Smooth muscle cell (in vitro differentiated cells): Measurements from ENCODE around the gene KRT81. TPM values are rescaled to one million over a fixed set of nuclear protein-coding genes. Genes with fewer than 3 reads are reported as not detected.

ENCODE experiments used
- DNase-seq: peaks from one replicate; lab custom pipeline; 2025; ENCODE audit not compliant: unreplicated experiment; lab: John Stamatoyannopoulos, UW
- H2AFZ ChIP-seq: fragments of 200-600 bp; sonication (generic); 2 replicates; pipeline ENCODE4 v1.6.0; 2016; ENCODE audit warnings: antibody characterized with exemption, low read depth, mild to moderate bottlenecking
- H3F3A ChIP-seq: fragments of 200-600 bp; sonication (generic); 2 replicates; pipeline ENCODE4 v1.6.0; 2017; ENCODE audit warnings: antibody characterized with exemption, low read depth
- H3K27ac ChIP-seq: fragments of 200-600 bp; sonication (generic); 2 replicates; pipeline ENCODE4 v1.5.1; 2016; ENCODE audit warnings: low read depth, mild to moderate bottlenecking
- H3K27me3 ChIP-seq: fragments of 200-600 bp; sonication (generic); 2 replicates; pipeline ENCODE4 v1.6.1; 2016; ENCODE audit warnings: low read depth, mild to moderate bottlenecking
- H3K36me3 ChIP-seq: fragments of 200-600 bp; sonication (generic); 2 replicates; pipeline ENCODE4 v1.5.1; 2016; ENCODE audit warnings: low read depth
- H3K4me1 ChIP-seq: fragments of 200-600 bp; sonication (generic); 2 replicates; pipeline ENCODE4 v1.5.1; 2016; ENCODE audit warnings: low read depth
- H3K4me2 ChIP-seq: fragments of 200-600 bp; sonication (generic); 2 replicates; pipeline ENCODE4 v1.6.0; 2016; ENCODE audit warnings: mild to moderate bottlenecking
- H3K4me3 ChIP-seq: fragments of 200-600 bp; sonication (generic); 2 replicates; pipeline ENCODE4 v1.5.1; 2016; ENCODE audit warnings: mild to moderate bottlenecking
- H3K79me2 ChIP-seq: fragments of 200-600 bp; sonication (generic); 2 replicates; pipeline ENCODE4 v1.6.0; 2016; ENCODE audit warnings: low read depth, mild to moderate bottlenecking
- H3K9ac ChIP-seq: fragments of 200-600 bp; sonication (generic); 2 replicates; pipeline ENCODE4 v1.6.0; 2016; ENCODE audit warnings: low read depth
- H3K9me3 ChIP-seq: fragments of 200-600 bp; sonication (generic); replicated peaks from 2 replicates; pipeline ENCODE4 v1.5.1; 2016; ENCODE audit warnings: low read depth
- H4K20me1 ChIP-seq: fragments of 200-600 bp; sonication (generic); 2 replicates; pipeline ENCODE4 v1.6.0; 2016; ENCODE audit warnings: low read depth
- CTCF ChIP-seq: fragments of 200-600 bp; sonication (generic); IDR thresholded peaks from 2 replicates; pipeline ENCODE4 v1.5.1; 2017; ENCODE audit warnings: borderline replicate concordance, mild to moderate bottlenecking, antibody characterized with exemption; ENCODE audit not compliant: insufficient read depth, poor library complexity, severe bottlenecking
- WGBS: methylation state at CpG from one replicate; pipeline ENCODE4 v1.1.7; 2016; ENCODE audit warnings: low lambda C conversion rate; 5-methylcytosine and 5-hydroxymethylcytosine counted together
- polyA plus RNA-seq: library from polyadenylated mRNA; unstranded; fragments of >200 nt; fragmentation: Nextera tagmentation; extraction: Ambion mirVana; gene quantifications from 2 replicates; pipeline ENCODE4 v1.2.1, GENCODE V29; 2016
- total RNA-seq: library from RNA; depleted of rRNA; stranded (reverse); fragments of >200 nt; gene quantifications from 2 replicates; pipeline ENCODE4 v1.2.3, GENCODE V29; 2014

Gene KRT81
- total and polyA plus RNA-seq, 2 experiments from 2014 or later = 0.49 to 1.4 TPM

DNA sequence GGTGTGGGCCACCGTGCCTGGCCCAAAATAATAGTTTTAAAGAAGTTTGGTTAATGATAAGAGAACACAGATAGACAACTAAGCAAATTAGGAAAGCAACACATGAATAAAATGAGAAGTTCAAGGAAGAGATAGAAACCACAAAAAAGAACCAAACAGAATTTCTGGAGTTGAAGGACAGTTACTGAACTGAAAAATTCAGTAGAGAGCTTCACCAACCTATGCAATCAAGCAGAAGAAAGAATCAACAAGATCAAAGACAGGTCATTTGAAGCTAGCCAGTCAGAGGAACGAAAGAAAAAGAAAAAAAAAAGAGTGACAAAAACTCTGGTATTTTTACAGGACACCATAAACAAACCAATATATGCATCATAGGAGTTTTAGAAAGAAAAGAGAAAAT lies 45.3 kb upstream of the KRT81 start:
- Histone ChIP-seq H3K79me2 (no peaks in the 10 kb centered on the region), H3K9ac (no peak overlapping the region), H4K20me1 (no peaks in the 10 kb centered on the region), H3K9me3 (no peaks in the 10 kb centered on the region), H3K27ac (no peak overlapping the region), H3K27me3 (peaks cover 14% of the 10 kb centered on the region), H3K4me2 (no peak overlapping the region), H2AFZ (no peak overlapping the region), H3K4me3 (no peak overlapping the region), H3K4me1 (no peaks in the 10 kb centered on the region), H3F3A (no peaks in the 10 kb centered on the region), H3K36me3 (no peaks in the 10 kb centered on the region)
- WGBS = 78% methylated on average over 2 of the region's 2 CpGs
- no peak for DNase-seq
- TF ChIP-seq CTCF = no peak

DNA sequence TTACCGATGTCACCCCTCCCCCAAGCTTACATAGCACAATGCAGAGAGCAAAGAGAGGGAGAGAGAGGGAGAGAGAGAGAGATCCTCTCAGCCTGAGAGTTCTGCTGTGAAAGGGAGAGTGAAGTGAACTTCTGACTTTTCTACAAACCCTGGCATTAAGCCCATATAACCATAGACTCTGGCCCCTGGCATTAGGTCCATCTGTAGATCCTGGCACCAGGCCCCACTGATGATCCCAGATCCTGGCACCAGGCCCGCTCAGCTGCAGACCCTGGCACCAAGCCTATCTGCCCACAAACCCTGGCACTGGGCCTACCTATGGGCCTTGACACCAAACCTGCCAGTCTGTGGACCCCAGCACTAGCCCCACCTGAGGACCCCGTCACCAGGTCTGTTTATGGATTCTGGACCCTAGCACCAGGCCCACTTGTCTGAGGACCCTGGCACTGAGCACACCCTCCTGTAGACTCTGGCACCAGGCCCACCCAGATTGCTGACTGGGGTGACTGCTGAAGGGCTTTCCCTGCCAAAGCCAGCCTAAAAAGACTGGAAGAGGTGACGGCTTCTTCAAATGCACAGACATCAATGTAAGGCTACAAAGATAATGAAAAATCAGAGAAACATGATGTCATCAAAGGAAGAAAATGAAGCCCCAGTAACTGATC lies 44.4 kb upstream of the KRT81 start:
- Histone ChIP-seq H3K36me3 (no peaks in the 10 kb centered on the region), H3K4me1 (no peaks in the 10 kb centered on the region), H3K4me2 (no peak overlapping the region), H3F3A (peaks cover 7% of the 10 kb centered on the region), H3K9me3 (no peaks in the 10 kb centered on the region), H3K79me2 (no peaks in the 10 kb centered on the region), H3K27me3 (peaks cover 9% of the 10 kb centered on the region), H2AFZ (no peak overlapping the region), H4K20me1 (no peaks in the 10 kb centered on the region), H3K4me3 (no peak overlapping the region), H3K27ac (no peak overlapping the region), H3K9ac (no peak overlapping the region)
- no peak for DNase-seq
- 85% methylated on average over 4 of the region's 4 CpGs for WGBS
- no peak for TF ChIP-seq CTCF

- TF ChIP-seq CTCF = no peak
- Histone ChIP-seq H3K9me3 (no peaks in the 10 kb centered on the region), H3K4me1 (no peaks in the 10 kb centered on the region), H3K9ac (no peak overlapping the region), H2AFZ (no peak overlapping the region), H3K36me3 (no peaks in the 10 kb centered on the region), H3K4me3 (no peak overlapping the region), H3F3A (peaks cover 7% of the 10 kb centered on the region), H3K79me2 (no peaks in the 10 kb centered on the region), H3K27ac (no peak overlapping the region), H4K20me1 (no peaks in the 10 kb centered on the region), H3K4me2 (no peak overlapping the region), H3K27me3 (peaks cover 9% of the 10 kb centered on the region)
- 98% methylated on average over 3 of the region's 3 CpGs for WGBS
- DNase-seq = no peak
Measured at GRCh38 chr12:52334185-52334584, 42.9 kb upstream of the KRT81 start.

- Histone ChIP-seq H2AFZ (no peak overlapping the region), H3K36me3 (no peaks in the 10 kb centered on the region), H3K9ac (no peak overlapping the region), H3K27ac (no peak overlapping the region), H3K4me2 (no peak overlapping the region), H3K4me1 (no peaks in the 10 kb centered on the region), H4K20me1 (no peaks in the 10 kb centered on the region), H3K9me3 (no peaks in the 10 kb centered on the region), H3F3A (peaks cover 7% of the 10 kb centered on the region), H3K27me3 (peaks cover 9% of the 10 kb centered on the region), H3K4me3 (no peak overlapping the region), H3K79me2 (no peaks in the 10 kb centered on the region)
- no peak for DNase-seq
- TF ChIP-seq CTCF = no peak
- WGBS = 36% methylated on average over 3 of the region's 3 CpGs
Measured at GRCh38 chr12:52333321-52333720, 42.0 kb upstream of the KRT81 start.
